Kidney epithelial cell (primary cell): Measurements from ENCODE around the gene SIAH3. TPM values are rescaled to one million over a fixed set of nuclear protein-coding genes. Genes with fewer than 3 reads are reported as not detected.

ENCODE experiments used
- DNase-seq: peaks from one replicate; pipeline ENCODE4 v3.0.0-alpha.2; 2010; ENCODE audit warnings: low read depth
- H3K27me3 ChIP-seq: 2 replicates; pipeline ENCODE4 v1.6.0; 2011; ENCODE audit warnings: low read length; ENCODE audit not compliant: control insufficient read depth, insufficient read depth
- H3K36me3 ChIP-seq: 2 replicates; pipeline ENCODE4 v1.5.1; 2011; ENCODE audit warnings: low read length; ENCODE audit not compliant: control insufficient read depth, insufficient read depth
- H3K4me3 ChIP-seq: 2 replicates; pipeline ENCODE4 v1.5.1; 2011; ENCODE audit warnings: low read depth, mild to moderate bottlenecking, control low read depth, low read length
- total RNA-seq: library from RNA; depleted of rRNA; stranded (reverse); fragments of >200 nt; gene quantifications from 2 replicates; pipeline ENCODE4 v1.2.3, GENCODE V29; 2015
- TF ChIP-seq, protein P1 (sequence below): IDR thresholded peaks from 2 replicates; pipeline ENCODE4 v1.5.1; 2011; ENCODE audit warnings: mild to moderate bottlenecking, moderate library complexity, low read length, control low read depth, inconsistent platforms; ENCODE audit not compliant: insufficient read depth, poor library complexity, severe bottlenecking

SIAH3 gene
- total RNA-seq, 1 donor from 2014 or later, result 0.13 TPM

GRCh38 chr13:45831851-45832250, 19.7 kb downstream of the SIAH3 start:
- DNase-seq, result no peak
- Histone ChIP-seq H3K27me3 (no peaks in the 10 kb centered on the region), H3K36me3 (peaks cover 1% of the 10 kb centered on the region), H3K4me3 (no peak overlapping the region)
- TF ChIP-seq, protein P1, sequence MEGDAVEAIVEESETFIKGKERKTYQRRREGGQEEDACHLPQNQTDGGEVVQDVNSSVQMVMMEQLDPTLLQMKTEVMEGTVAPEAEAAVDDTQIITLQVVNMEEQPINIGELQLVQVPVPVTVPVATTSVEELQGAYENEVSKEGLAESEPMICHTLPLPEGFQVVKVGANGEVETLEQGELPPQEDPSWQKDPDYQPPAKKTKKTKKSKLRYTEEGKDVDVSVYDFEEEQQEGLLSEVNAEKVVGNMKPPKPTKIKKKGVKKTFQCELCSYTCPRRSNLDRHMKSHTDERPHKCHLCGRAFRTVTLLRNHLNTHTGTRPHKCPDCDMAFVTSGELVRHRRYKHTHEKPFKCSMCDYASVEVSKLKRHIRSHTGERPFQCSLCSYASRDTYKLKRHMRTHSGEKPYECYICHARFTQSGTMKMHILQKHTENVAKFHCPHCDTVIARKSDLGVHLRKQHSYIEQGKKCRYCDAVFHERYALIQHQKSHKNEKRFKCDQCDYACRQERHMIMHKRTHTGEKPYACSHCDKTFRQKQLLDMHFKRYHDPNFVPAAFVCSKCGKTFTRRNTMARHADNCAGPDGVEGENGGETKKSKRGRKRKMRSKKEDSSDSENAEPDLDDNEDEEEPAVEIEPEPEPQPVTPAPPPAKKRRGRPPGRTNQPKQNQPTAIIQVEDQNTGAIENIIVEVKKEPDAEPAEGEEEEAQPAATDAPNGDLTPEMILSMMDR, result no peak

DNA sequence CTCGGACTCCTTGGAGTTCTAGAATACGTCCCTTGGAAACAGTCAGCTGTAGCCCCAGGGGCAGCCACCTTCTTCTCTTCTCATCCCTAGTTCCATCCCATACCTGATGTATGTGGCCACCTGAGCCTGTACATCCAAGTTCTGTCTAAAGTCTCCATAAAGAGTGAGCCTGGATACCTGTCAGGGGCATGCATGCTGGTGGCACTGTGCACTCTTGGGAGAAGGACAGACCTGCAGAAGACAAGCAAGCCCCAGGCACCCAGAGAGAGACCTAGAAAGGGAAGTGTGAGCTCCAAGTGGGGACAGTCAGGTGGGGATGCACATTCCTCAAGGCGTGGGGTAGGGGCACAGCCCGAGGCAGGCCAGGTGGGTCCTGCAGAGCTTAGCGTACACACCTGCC, 21.4 kb downstream of the SIAH3 start:
- H3K4me3 ChIP-seq, result no peak overlapping the region
- H3K36me3 ChIP-seq, result peaks cover 1% of the 10 kb centered on the region
- H3K27me3 ChIP-seq, result no peaks in the 10 kb centered on the region
- TF ChIP-seq, protein P1, result no peak
- no peak for DNase-seq

DNA sequence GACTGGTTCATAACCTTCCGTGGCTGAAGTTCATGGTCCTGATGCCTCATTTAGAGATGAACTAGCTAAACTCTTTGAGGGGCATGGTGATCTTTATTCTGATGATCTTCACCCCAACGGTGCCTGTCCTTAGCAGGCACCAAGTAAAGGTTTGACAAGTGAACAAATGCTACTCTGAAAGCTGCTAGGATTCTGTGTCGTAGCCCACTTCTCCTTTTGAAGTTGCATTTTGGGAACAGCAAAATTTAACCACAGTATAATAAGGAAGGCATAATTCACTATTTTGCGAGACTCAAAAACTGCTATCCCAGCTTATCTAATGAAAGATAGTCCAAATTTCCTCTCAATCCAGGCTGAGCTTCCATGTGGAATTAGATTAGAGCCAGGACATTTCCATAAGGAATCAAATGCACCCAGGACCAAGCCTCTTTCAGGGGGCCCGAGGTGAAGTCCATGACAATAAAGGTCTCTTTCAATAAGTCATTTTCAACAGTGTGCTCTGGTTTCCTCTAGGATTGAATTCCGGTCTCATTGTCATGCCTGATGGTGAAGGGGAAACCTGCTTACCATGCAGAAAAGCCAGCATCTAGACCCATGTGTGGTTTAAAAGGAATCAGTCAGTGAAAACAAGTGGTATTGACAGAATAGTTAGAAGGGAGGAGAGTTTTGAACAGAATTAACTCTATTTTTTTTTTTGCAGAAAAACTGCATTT, 23.1 kb downstream of the SIAH3 start:
- no peaks in the 10 kb centered on the region for H3K27me3 ChIP-seq
- TF ChIP-seq, protein P1, result no peak
- DNase-seq, result no peak
- no peaks in the 10 kb centered on the region for H3K36me3 ChIP-seq
- no peak overlapping the region for H3K4me3 ChIP-seq

- no peaks in the 10 kb centered on the region for H3K27me3 ChIP-seq
- no peak for DNase-seq
- no peaks in the 10 kb centered on the region for H3K36me3 ChIP-seq
- H3K4me3 ChIP-seq, result no peak overlapping the region
- TF ChIP-seq, protein P1, result no peak
Measured at GRCh38 chr13:45827318-45827717, 24.2 kb downstream of the SIAH3 start.

- Histone ChIP-seq H3K4me3 (no peak overlapping the region), H3K27me3 (no peaks in the 10 kb centered on the region), H3K36me3 (no peaks in the 10 kb centered on the region)
- no peak for DNase-seq
- TF ChIP-seq, protein P1, result no peak
Measured at GRCh38 chr13:45826731-45827130, 24.8 kb downstream of the SIAH3 start.

GRCh38 chr13:45825387-45825650, 26.2 kb downstream of the SIAH3 start:
- Histone ChIP-seq H3K4me3 (no peak overlapping the region), H3K27me3 (no peaks in the 10 kb centered on the region), H3K36me3 (no peaks in the 10 kb centered on the region)
- TF ChIP-seq, protein P1, result no peak
- DNase-seq, result no peak
